Transverse colon (tissue), 4 donors: ENCODE results near the gene TMEM255B. TPM values are rescaled to one million over a fixed set of nuclear protein-coding genes. Genes with fewer than 3 reads are reported as not detected.

Source experiments
- DNase-seq: peaks from one replicate; pipeline ENCODE4 v3.0.0-alpha.2; 2019
- H3K27ac ChIP-seq, 4 donors: fragments of 200-600 bp; sonication (generic); 2 replicates each; pipeline ENCODE4 v1.5.1; 2016 to 2018; ENCODE audit warnings: inconsistent platforms in 4 of 4
- H3K27me3 ChIP-seq: fragments of 200-600 bp; sonication (generic); 2 replicates; pipeline ENCODE4 v1.5.1; 2017; ENCODE audit warnings: inconsistent platforms
- H3K36me3 ChIP-seq, 4 donors: fragments of 200-600 bp; sonication (generic); 2 replicates each; pipeline ENCODE4 v1.5.1; 2017 to 2019; ENCODE audit warnings: inconsistent platforms in 4 of 4
- H3K4me1 ChIP-seq, 4 donors: fragments of 200-600 bp; sonication (generic); 2 replicates each; pipeline ENCODE4 v1.5.1; 2017 to 2020; ENCODE audit warnings: inconsistent platforms in 4 of 4
- H3K4me3 ChIP-seq, 4 donors: fragments of 200-600 bp; sonication (generic); 1 replicate in 1 of 4; 2 replicates in 3 of 4; pipeline versions ENCODE4 v1.5.1 to v1.6.1; 2017 to 2019; ENCODE audit warnings: inconsistent platforms in 4 of 4
- H3K9me3 ChIP-seq, 2 donors: fragments of 200-600 bp; sonication (generic); 2 replicates each; pipeline ENCODE4 v1.5.1; 2017 to 2019; ENCODE audit warnings: inconsistent platforms in 2 of 2
- EP300 ChIP-seq: sonication (generic); formaldehyde crosslinking; IDR thresholded peaks from one replicate; pipeline ENCODE4 v1.6.1; 2017; ENCODE audit warnings: antibody characterized with exemption, low read depth
- POLR2A ChIP-seq: fragments of 450-650 bp; IDR thresholded peaks from one replicate; pipeline ENCODE4 v1.6.1; 2016; ENCODE audit warnings: antibody characterized with exemption, mild to moderate bottlenecking, moderate library complexity
- POLR2AphosphoS5 ChIP-seq, 3 donors: sonication (generic); formaldehyde crosslinking; IDR thresholded peaks; one replicate each; pipeline ENCODE4 v1.6.1; 2016; ENCODE audit warnings: antibody characterized with exemption in 3 of 3
- WGBS, 2 donors: methylation state at CpG; one replicate each; pipeline ENCODE4 v1.1.5; 2018; ENCODE audit warnings: low coverage in 1 of 2; 5-methylcytosine and 5-hydroxymethylcytosine counted together
- in situ Hi-C, 4 donors: fragments of 200-750 bp; cut with MboI; loops; one replicate each; pipeline versions ENCODE4 v1.15.0 to v1.15.1; 2017; ENCODE audit warnings: low sequenced_read_pairs in 3 of 4, low pct_ligation_motif_present in 1 of 4, low pct_unique_long_range_greater_than_20kb in 1 of 4
- intact Hi-C: fragments of 100-400 bp; cut with DNase I; formaldehyde crosslinking; loops from one replicate; pipeline ENCODE4 v1.15.1; 2023; ENCODE audit warnings: low total_unique reads
- total RNA-seq, 4 donors: library from RNA; depleted of rRNA; stranded (reverse); fragments of >200 nt; gene quantifications; one replicate each; pipeline ENCODE4 v1.1.0, GENCODE V29; 2016
- TF ChIP-seq, protein P1 (sequence below), 5 experiments: fragments of 200-600 bp in 3 of 5; fragments of 450-650 bp in 2 of 5; sonication (generic) in 3 of 5; IDR thresholded peaks; 1 replicate in 2 of 5; 2 replicates in 3 of 5; pipeline ENCODE4 v1.5.1; 2016 to 2017; ENCODE audit warnings: antibody characterized with exemption in 5 of 5, inconsistent platforms in 3 of 5, mild to moderate bottlenecking in 2 of 5, moderate library complexity in 1 of 5

Gene TMEM255B
- total RNA-seq, 4 donors from 2014 or later, result 0.79 to 27.7 (median 9.4) TPM

DNA sequence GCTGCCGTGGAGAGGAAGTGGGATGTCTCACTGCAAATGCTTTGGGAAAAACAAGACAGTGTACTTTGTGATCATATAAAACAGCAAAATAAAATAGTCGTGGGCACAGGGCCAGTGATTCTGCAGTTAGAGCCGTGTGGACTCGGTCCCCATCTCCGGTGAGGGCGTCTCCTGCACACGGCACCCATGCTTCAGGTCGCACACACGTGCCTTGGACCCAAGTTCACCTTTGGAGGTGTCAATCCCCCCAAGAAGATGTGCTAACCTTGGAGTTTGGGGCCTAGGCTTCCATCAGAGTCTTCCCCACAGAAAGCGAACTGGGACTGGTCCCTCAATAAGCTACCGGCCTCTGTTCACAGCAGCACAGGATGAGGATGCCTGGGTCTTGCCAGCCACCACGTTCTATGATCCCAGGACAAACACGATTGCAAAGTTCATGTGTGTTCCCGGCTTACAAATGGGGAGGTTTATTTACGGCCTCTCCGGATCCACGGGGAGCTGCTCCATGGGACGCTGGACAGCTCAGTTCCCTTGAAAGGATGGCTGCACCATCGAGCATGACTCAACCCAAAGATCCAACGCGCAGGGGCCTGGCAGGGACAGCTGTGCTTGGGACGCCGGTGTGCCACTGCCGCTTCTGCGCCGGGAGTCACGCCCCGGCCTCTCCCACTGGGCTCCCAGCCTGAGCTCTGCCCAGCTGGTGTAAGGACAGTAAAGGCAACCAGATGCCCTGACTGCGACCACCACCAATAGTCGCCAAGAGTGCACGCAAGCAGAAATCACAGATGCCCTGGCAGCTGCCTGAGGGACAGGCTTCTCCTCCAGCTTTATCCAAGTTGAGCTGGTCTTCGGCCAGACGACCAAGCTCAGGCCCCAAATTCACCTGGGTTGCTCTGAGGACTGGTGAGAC lies 96.2 kb downstream of the TMEM255B start:
- peak; percentile 70 for DNase-seq

DNA sequence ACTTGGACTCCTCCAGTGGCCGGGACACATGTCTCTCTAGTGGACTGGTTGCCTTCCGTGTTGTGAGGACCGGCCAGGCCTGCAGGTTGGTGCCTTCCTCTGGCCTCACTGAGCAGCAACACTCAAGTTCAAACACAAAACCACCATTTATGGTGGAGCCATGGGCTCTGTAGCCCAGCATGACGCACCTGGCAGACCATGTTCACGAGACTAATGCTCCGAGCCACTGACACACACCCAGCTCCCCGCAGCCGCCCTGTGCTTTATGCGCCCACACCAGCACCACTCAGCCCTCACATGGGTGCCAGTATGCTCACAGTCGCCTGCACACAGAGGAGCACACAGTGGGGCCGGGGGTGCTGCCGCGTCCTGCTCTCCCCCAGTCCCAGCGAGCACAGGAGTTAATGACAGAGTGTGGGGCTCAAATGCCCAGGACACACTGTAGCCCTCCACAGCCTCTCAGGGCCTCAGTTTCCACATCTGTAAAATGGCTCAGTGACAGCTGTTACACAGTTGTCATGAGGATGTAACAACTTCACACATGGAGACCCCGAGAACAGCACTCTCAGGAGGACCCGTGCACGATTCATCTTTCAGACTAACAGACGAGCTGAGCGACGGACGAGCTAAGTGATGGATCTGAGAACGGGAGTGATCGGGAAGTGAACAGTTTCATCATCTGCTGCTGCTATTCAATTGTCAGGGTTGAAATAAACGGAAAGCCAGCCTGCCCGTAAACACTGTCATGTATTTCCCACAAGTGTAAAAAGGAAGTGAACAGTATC lies 97.1 kb downstream of the TMEM255B start:
- Histone ChIP-seq H3K36me3 (no peaks in the 10 kb centered on the region), H3K27ac (peak overlapping the region; percentile 56 to 95 (median 64)), H3K4me1 (peaks cover 52 to 87% (median 72%) of the 10 kb centered on the region in 4 donors), H3K4me3 (no peak overlapping the region), H3K27me3 (no peaks in the 10 kb centered on the region), H3K9me3 (no peaks in the 10 kb centered on the region)
- TF ChIP-seq POLR2A (no peak), POLR2AphosphoS5 (IDR thresholded peaks at IDR 0.05) (no peak), EP300 (no peak)
- TF ChIP-seq, protein P1, sequence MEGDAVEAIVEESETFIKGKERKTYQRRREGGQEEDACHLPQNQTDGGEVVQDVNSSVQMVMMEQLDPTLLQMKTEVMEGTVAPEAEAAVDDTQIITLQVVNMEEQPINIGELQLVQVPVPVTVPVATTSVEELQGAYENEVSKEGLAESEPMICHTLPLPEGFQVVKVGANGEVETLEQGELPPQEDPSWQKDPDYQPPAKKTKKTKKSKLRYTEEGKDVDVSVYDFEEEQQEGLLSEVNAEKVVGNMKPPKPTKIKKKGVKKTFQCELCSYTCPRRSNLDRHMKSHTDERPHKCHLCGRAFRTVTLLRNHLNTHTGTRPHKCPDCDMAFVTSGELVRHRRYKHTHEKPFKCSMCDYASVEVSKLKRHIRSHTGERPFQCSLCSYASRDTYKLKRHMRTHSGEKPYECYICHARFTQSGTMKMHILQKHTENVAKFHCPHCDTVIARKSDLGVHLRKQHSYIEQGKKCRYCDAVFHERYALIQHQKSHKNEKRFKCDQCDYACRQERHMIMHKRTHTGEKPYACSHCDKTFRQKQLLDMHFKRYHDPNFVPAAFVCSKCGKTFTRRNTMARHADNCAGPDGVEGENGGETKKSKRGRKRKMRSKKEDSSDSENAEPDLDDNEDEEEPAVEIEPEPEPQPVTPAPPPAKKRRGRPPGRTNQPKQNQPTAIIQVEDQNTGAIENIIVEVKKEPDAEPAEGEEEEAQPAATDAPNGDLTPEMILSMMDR (IDR thresholded peaks at IDR 0.05), result no peak
- DNase-seq, result no peak
- in situ Hi-C loops (no loop called here), intact Hi-C loops (no loop called here)
- WGBS, 2 donors, result 46 to 79% methylated on average over 7 to 25 of the region's 25 CpGs

More for the DNA sequence above, 96.2 kb downstream of the TMEM255B start:
- no peak for TF ChIP-seq EP300
- TF ChIP-seq POLR2AphosphoS5 (IDR thresholded peaks at IDR 0.05), result no peak
- TF ChIP-seq POLR2A, result no peak
- TF ChIP-seq, protein P1 (IDR thresholded peaks at IDR 0.05), result no peak
- peak overlapping the region; percentile 56 to 95 (median 64) for H3K27ac ChIP-seq
- no peaks in the 10 kb centered on the region for H3K27me3 ChIP-seq
- H3K36me3 ChIP-seq, result no peaks in the 10 kb centered on the region
- intact Hi-C loops (no loop called here), in situ Hi-C loops (no loop called here)
- no peaks in the 10 kb centered on the region for H3K9me3 ChIP-seq
- no peak overlapping the region for H3K4me3 ChIP-seq
- peaks cover 47 to 79% (median 65%) of the 10 kb centered on the region in 4 donors for H3K4me1 ChIP-seq
- 51% methylated on average over 33 of the region's 33 CpGs; no CpG with 5 or more reads in 1 of the 2 donors for WGBS, 2 donors

DNA sequence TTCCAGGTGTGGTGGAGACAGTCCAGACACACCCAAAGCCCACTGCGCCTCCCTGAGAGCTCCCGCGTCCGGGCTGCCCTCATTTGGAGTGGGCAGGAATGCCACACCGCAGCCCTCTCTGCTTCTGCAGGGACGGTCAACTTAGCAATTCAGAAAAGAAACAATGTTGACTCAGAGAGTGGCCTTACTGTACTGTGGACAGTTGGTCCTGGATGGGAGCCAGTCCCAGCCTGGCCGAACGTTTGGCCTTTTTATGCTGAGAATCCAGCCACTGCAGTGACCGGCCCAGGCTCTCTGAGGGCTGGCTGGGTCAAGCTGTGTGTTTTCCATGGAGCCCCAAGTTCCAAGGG lies 97.7 kb downstream of the TMEM255B start:
- in situ Hi-C loops, result no loop called here
- Histone ChIP-seq H3K9me3 (no peaks in the 10 kb centered on the region), H3K27me3 (no peaks in the 10 kb centered on the region), H3K4me3 (no peak overlapping the region), H3K4me1 (peaks cover 54 to 92% (median 78%) of the 10 kb centered on the region in 4 donors), H3K27ac (peak overlapping the region; percentile 56 to 95 (median 64)), H3K36me3 (no peaks in the 10 kb centered on the region)
- DNase-seq, result peak; percentile 55
- intact Hi-C loops, result no loop called here
- TF ChIP-seq, protein P1 (IDR thresholded peaks at IDR 0.05), result no peak
- peak in 2 of 3 donors; percentile 5 to 7 for TF ChIP-seq POLR2AphosphoS5 (IDR thresholded peaks at IDR 0.05)
- 54% methylated on average over 9 of the region's 9 CpGs; no CpG with 5 or more reads in 1 of the 2 donors for WGBS, 2 donors

DNA sequence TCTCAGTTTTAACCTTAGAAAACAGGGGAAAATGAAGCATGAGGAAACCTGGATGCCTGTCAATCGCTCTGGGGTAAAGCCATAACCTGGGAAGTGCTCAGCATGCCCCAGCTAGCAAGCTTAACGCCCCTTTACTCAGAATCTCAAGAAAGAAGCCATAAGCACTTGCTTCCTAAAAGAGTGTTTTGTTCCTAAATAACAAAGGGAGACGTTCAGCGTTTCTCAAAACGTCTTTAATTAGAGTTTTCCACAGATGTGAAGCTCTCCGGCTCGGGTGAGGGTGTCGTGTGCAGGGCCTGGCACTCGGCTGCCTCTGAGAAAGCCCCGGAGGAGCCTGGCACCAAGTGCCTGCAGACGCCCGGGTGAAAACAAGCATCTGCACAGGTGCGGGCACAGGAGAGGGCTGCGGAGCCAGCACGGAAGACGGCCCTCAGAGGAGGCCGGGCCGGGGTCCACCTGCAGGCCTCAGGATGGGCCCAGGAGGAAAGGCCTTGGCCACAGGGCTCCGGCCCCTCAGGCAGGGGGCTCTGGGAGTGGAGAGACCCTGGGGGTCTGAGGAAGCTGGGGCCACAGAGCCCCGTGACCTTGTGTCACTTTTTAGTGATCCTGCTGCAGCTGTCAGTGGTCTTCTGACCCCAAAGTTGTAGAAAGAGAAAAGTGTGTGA lies 98.6 kb downstream of the TMEM255B start:
- intact Hi-C loops (no loop called here), in situ Hi-C loops (no loop called here)
- Histone ChIP-seq H3K4me1 (peaks cover 60 to 94% (median 85%) of the 10 kb centered on the region in 4 donors), H3K36me3 (no peaks in the 10 kb centered on the region), H3K27ac (peak overlapping the region; percentile 56 to 95 (median 64)), H3K27me3 (no peaks in the 10 kb centered on the region), H3K4me3 (no peak overlapping the region), H3K9me3 (no peaks in the 10 kb centered on the region)
- no peak for TF ChIP-seq POLR2A
- no peak for TF ChIP-seq POLR2AphosphoS5 (IDR thresholded peaks at IDR 0.05)
- no peak for TF ChIP-seq EP300
- TF ChIP-seq, protein P1 (IDR thresholded peaks at IDR 0.05), result no peak
- 69 to 70% methylated on average over 2 to 16 of the region's 20 CpGs for WGBS, 2 donors
- DNase-seq, result no peak
